OCI-LY7 (cell line): ENCODE results near the gene ERCC2.

ENCODE experiments used
- EZH2phosphoT487 ChIP-seq: fragments of 200-600 bp; sonication (generic); IDR thresholded peaks from 2 replicates; pipeline ENCODE4 v1.6.1; 2018; ENCODE audit warnings: low read depth, borderline replicate concordance, mild to moderate bottlenecking, mixed run types, antibody characterized with exemption, low read length, moderate library complexity, mixed read lengths
- TF ChIP-seq, protein P1 (sequence below): fragments of 200-600 bp; sonication (generic); conservative IDR thresholded peaks from 2 replicates; pipeline ENCODE4 v1.5.1; 2014; ENCODE audit warnings: mild to moderate bottlenecking, antibody characterized with exemption, low read length, moderate library complexity, mixed read lengths

DNA sequence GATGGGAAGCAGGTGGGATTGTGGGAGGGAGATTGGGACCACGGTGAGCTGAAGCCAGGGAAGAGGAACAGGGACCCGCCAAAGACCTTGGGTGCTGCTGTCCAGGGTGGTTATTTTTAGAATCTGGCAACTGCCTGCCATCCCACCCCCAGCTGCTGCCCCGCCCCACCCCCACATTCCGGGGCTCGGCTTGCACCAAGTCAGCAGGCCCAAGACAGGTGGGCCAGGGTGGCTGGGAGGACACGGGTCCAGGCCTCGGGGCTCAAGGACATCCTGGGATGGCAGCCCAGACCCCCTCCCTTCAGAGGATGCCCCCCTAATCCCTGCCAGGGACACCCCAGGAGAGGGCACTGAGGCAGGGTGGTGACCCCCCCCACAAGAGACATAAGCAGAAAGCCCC, 48.5 kb downstream of the ERCC2 start:
- TF ChIP-seq, protein P1, sequence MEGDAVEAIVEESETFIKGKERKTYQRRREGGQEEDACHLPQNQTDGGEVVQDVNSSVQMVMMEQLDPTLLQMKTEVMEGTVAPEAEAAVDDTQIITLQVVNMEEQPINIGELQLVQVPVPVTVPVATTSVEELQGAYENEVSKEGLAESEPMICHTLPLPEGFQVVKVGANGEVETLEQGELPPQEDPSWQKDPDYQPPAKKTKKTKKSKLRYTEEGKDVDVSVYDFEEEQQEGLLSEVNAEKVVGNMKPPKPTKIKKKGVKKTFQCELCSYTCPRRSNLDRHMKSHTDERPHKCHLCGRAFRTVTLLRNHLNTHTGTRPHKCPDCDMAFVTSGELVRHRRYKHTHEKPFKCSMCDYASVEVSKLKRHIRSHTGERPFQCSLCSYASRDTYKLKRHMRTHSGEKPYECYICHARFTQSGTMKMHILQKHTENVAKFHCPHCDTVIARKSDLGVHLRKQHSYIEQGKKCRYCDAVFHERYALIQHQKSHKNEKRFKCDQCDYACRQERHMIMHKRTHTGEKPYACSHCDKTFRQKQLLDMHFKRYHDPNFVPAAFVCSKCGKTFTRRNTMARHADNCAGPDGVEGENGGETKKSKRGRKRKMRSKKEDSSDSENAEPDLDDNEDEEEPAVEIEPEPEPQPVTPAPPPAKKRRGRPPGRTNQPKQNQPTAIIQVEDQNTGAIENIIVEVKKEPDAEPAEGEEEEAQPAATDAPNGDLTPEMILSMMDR = no peak
- no peak for TF ChIP-seq EZH2phosphoT487
